GDM1 (cell line): ENCODE results near the gene CFAP20DC.
A peak's percentile ranks its signal among the peaks of the same experiment; 100 is the strongest.
"Not testable (repeated sequence)": the region's sequence is repeated elsewhere in the genome, so short reads cannot be mapped to it uniquely, and the experiment has no call there.

Experiments
- DNase-seq: peaks from one replicate; lab custom pipeline; 2025; lab: John Stamatoyannopoulos, UW

Gene CFAP20DC

DNA sequence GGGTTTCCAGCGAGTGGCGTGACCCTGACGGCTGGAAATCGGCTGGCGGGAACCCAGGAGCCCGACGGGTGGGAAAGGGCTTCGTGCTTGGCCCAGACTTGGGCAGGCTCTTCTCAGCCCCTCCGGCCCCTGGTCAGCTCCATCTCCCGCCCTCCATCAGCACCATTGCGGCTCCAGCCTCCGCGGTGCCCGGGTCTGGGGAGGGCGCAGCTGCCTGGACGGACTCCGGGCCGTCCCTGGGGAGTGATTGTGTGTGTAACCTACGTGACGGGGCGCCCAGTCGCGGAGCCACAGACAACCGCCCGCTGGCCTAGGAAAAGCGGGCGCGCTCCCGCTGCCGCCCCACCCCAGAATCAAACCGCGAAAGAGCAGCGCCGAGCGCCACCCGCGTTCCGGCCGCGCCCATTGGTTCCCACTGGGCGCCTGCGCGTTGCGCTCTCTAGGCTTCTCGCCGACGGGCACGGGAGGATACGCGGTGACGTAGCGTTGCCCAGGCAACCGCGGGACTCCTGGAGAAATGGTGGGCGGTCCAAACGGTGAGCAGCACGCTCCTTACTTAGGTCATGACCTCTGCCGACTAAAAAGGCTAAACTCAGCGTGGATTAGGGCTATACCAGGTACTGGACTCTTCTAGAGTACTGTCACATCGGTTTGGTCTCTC is at the start of gene CFAP20DC:
Gene CFAP20DC, minus strand, starts transcription at position 355 of the 661 bp plus-strand sequence. CDS start 394 bp downstream, outside the sequence.
- peak; percentile 67 for DNase-seq

DNA sequence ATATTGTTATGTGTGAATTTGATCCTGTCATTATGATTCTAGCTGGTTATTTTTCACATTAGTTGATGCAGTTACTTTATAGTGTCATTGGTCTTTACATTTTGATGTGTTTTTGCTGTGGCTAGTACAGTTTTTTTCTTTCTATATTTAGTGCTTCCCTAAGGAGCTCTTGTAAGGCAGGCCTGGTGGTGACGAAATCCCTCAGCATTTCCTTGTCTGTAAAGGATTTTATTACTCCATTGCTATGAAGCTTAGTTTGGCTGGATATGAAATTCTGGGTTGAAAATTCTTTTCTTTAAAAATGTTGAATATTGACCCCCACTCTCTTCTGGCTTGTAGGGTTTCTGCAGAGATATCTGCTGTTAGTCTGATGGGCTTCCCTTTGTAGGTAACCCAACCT is 48.7 kb upstream of the CFAP20DC start:
- not testable (repeated sequence) for DNase-seq

DNA sequence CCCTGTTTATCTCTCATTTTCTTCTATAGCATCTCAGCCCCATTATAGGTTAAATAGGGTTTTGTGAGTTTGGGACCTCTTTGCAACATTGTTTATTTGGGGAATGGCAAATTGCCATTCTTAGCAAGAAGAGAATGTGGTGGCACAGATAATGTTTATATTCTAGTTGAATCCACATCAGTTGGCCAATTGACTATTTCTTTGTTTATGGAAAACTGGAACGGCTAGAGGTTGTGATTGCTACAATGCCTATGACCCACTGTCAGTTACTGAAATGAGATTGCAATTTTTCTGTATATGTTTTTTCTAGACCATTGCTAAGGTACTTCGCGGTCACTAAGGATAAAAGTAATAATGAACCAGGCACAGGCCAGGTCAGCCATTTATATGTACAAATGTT is 44.6 kb upstream of the CFAP20DC start:
- DNase-seq = no peak

DNA sequence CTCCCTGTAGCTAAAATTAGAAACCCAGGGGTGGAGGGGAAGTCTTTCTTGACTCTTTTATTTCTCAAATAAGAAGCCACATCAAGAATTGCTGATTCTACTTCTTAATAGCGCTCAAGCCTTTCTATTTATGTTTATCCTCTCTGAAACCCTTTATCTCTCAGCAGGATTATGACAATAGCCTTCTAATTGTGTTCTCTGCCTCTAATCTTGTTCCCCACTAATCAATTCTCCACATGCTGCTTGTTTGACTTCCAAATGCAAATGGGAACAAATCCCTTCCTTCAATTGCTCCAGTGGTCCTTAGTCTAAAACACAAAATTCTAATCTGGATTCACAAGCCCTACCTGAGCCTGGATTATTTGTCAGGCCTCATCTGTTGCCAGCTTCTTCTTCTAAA is 43.7 kb upstream of the CFAP20DC start:
- no peak for DNase-seq

DNA sequence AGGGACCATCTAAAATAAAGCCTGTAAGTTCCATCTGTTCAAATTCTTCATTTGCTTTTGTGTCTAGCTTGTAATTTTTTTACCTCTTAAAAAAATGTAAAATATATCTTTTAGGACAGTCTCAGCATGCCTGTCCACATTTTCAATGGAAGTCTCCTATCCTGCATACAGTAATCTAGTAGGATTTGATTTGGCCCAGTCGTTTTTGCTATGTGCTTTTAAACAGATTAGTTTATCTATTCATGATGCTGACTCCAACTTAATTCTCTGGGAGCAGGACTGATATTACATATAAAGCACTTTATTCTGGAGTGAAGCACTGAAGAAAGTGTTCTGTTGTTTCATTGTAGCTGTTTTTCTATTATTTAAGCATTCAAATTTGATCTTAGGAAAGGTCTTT is 38.9 kb upstream of the CFAP20DC start:
- DNase-seq = no peak

DNA sequence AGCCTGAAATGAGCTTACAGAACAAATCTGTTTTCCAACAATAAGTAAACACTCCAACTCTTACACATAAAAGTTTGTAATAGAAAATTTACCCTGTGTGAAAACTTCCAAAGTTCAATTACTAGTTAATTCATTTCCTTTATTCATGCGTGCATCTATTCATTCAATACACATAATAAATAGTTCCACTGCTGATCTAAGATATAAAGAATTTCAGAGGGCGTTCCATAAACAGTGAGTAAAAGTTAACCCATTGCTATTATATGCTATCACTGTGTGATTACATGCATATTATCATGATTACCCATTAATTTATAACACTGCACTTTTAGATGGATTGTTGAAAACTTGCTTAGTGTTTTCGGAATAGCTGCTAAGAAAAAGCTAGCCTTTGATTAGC is 36.2 kb upstream of the CFAP20DC start:
- no peak for DNase-seq

DNA sequence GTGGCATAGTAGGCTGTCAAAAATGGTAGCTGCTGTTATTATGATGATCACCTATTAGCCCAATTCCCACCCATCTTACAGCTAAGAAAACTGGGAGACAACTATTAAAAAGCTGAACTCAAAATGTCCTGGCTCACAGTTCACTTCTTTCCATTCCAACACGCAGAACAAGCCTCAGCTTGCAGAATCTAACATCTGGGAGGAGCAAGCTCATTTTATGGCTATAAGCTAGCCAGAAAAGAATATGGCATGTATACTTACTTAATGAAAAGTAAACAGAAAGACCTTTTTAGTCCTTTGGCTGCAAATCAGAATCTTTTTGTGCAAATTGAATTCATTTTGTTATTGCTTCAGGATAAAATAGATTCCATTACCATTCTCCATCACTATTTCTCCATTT is 34.8 kb upstream of the CFAP20DC start:
- no peak for DNase-seq

DNA sequence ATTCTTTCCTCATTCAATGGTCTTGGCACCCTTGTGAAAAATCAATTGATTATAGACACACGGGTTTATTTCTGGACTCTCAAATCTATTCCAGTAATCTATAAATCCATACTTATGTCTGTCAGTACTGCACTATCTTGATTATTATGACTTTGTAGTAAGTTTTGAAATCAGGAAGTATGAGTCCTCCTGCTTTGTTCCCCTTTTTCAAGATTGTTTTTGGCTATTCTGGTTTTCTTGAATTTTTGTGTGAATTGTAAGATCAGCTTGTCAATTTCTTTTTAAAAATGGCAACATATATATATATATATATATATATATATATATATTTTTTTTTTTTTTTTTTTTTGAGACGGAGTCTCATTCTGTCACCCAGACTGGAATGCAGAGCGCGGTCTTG is 32.3 kb upstream of the CFAP20DC start:
- no peak for DNase-seq

DNA sequence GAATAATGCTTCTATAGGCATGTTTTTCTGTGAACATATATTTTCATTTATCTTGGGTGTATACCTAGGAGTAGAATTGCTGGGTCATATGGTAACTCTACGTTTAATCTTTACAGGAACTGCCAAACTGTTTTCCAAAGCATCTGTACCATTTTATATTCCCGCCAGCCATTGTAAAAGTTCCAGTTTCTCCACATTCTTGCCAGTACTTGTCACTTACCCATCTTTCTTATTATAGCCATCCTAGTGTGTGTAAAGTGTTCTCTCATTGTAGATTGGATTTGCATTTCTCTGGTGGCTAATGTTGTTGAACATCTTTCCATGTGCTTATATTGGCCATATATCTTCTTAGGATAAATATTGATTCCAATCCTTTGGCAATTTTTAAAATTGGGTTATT is 31.2 kb upstream of the CFAP20DC start:
- no peak for DNase-seq

DNA sequence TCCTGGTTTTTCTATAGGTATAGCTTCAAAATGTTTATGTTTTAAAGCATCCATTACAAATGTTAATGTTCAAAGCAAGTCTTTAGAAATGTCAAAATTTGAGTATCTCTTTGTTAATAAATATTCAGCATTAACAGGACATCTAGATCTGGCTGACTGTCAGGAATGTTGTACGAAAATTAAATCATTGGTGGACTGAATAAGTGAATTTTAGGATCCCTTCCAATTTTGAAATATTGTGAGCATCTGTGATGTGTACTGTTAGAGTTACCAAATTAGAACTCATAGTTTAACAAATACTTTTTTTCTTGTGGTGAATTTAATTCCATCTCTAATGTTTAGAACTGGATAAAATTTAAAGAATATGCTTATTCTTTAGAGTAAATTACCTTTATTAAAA is 30.1 kb upstream of the CFAP20DC start:
- no peak for DNase-seq

DNA sequence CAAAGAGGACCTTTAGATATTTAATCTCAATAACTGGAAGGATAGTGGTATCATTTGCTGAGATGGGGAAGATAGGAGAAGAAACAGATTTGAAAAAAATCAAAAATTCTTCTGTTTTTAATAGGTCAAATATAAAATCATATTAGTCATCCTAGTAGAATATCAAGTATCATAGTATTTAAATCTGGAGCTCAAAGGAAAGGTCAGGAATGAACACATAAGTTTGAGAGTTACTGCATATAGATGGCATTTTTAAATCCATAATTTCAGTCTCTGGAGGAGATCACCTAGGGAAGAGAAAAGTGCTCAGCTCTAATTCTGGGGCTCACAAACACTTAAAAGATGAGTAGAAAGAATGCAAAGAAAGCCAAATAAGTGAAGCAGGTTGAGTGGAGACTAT is 24.9 kb upstream of the CFAP20DC start:
- no peak for DNase-seq

DNA sequence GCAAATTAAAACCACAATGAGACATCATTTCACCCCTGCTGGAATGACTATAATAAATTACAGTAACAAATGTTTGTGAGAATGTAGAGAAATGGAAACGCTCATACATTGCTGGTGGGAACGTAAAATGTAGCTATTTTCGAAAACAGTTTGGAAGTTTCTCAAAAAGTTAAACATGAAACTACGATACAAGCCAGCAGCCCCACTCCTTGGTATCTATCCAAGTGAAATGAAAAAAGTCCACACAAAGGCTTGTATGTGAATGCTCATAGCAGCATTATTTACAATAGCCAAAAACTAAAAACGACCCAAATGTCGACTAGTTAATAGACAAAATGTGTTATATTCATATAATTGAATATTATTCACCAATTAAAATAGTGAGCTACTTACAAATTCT is 22.9 kb upstream of the CFAP20DC start:
- no peak for DNase-seq

DNA sequence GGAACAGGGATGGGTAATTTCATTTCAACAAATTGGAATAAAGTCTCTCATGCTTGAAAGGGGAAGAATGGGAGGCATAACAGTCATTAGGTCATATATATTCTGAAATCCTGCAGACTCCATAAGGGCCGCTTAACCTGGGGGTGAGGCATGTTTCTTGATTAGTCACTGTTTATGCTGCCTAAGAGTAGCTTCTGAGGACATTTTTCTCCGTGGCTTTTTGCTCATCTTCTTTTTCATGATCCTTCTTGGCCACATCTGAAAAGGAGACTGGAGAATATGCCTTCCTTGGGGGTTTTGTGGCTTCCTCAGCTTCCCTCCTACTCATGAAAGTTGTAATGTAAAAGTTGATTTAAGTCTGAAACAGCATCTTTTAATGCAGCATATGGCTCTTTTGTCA is 20.0 kb upstream of the CFAP20DC start:
- no peak for DNase-seq

DNA sequence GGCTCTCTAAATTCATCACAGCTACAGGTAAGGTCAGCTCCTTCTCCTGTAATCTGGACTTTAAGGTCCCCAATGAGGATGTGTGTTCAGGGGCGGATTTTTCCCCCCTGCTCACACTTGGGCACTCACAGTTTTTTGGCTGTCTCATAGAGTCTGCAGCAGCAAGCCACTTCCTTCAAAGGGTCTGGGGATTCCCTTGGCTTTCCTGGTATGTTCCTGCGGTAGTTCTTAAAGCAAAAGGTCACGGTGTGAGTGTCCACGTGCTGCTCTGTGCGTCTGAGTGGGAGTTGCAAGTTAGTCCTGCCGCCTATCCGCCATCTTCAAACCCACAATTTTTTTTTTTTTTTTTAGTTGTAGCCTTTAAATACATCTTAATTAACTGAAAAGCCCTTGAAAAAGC is 15.4 kb upstream of the CFAP20DC start:
- DNase-seq = no peak

DNA sequence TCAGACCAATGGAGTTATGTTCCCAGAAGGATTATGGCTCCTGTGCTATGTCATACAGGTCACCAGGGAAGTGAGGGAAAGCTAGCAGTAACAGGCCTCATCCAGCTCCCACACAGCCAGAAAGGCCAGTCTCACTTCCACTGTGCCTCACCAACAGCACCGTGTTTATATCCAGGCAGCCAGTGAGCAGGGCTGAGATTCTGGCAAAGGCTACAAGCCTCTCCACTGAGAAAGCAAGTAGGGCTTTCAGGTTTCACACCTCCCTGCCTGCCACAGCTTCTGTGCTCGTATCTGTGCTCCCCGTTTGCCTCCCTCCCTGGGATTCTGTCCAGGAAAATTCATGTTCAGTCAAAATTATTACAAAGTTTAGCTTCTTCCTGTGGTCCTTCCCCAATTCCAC is 14.9 kb upstream of the CFAP20DC start:
- DNase-seq = no peak

DNA sequence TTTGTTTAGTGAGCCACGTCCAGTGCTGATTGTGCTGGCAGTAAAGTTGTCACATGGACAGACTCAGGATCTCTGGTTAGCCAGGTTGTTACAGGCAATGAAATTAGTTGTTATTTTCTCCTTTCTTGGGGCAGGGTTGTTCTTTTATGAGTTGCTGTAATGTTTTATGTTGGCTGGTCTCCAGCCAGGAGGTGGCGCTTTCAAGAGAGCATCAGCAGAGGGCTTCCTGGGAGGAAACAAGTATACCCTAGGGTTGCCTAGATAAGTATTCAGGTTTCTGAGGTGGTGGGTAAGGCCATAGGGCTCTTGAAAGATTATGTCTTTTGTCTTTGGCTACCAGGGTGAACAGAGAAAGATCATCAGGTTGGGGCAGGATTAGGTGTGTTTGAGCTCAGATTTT is 14.5 kb upstream of the CFAP20DC start:
- no peak for DNase-seq

DNA sequence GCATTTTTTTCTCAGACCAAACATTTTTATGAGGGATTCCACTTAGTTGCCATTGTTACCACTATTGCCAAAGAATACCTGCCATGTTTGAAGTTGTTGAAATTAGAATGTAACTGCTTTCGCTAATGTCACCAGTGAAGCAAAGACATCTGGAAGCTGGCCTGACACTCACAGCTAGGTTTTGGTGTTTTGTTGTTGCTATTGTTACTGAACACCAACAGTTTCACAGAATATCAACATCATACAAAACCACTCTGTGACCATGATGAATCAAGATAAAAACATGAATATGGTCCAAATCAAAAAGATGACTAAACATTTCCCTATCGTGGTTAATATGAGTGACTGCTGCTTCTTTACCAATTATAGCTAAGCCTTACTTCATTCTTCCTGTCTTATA is 6.9 kb upstream of the CFAP20DC start:
- no peak for DNase-seq

DNA sequence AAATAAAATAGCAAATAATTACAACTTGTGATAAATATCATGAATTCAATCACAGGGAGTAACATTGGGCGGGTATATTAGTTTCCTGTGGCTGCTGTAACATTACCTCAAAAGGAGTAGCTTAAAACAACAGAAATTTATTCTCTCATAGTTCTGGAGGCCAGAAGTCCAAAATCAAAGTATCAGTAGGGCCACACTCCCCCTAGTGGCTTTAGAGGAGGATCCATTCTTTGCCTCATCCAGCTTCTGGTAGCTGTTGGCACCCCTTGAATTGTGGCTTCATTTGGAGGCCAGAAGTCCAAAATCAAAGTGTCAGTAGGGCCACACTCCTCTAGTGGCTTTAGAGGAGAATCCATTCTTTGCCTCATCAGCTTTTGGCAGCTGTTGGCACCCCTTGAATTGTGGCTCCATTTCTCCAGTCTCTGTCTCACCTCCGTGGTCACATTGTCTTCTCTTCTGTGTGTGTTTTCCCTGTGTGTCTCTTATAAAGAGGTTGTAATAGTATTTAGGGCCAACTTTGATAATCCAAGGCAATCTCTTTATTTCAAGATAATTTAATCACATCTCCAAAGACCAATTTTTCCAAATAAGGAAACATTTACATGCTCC is 3.1 kb upstream of the CFAP20DC start:
- peak; percentile 9 for DNase-seq

DNA sequence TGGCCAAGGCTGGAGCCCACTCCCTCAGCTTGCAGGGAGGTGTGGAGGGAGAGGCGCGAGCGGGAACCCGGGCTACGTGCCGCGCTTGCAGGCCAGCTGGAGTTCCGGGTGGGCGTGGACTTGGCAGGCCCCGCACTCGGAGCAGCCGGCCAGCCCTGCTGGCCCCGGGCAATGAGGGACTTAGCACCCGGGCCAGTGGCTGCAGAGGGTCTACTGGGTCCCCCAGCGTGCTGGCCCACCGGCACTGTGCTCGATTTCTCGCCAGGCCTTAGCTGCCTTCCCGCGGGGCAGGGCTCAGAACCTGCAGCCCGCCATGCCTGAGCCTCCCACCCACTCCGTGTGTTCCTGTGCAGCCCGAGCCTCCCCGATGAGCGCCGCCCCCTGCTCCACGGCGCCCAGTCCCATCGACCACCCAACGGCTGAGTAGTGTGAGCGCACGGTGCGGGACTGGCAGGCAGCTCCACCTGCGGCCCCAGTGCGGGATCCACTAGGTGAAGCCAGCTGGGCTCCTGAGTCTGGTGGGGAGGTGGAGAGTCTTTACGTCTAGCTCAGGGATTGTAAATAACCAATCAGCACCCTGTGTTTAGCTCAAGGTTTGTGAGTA is 1.1 kb upstream of the CFAP20DC start:
- DNase-seq = not testable (repeated sequence)

DNA sequence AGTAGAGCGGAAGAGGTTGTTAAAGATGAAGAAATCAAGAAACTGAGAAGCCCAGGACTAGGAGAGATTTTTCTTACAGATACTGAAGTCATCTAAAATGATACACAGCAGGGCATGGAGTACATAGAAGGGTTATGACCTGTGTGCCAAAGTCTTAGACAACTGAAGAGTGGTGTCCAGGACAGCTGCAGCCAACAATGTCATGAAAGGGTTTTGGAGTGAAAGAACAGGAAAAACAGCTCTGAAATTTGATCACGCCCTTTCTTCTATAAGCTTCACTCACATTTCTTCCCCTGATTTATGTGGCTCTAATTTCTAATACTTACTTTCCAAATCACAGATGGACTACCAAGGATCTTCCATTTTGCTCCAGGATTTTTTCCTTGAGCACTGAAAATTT is 3.0 kb downstream of the CFAP20DC start:
- DNase-seq = no peak

DNA sequence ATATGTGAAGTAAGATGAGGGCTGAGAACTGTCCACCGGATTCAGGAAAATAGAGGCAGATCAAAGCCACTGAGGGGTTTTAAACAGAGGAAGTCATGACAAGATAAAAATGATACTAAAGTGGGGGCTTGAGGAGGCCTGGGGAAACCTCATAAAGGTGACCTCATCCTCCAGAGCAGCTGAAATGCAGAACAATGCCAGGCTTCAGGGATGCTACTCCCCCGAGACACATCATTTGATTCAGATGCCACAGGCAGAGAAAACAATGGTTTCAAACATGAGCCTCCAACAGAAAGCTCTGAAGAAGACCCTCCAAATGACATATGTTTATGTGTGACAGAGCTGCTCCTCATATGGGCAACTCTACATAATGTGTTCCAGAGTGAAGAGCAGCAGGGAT is 6.4 kb downstream of the CFAP20DC start:
- DNase-seq = no peak

DNA sequence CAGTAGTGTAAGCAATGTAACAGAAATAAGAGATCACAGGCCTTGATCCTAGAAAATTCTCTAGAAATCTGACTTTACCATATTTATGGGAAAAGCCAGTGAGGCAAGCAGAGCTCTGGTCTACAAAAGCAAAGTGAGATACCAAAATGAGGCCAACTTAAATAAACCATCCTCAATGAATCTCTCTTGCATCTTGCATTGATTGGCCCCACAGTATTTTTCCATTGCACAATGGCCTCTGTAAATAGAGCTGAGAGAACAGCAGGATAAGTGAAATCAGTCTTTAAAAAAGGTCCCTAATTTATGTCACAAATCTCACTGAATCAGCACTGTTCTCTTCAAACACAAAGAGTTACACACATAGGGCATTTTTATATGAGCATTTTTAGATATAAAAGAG is 8.9 kb downstream of the CFAP20DC start:
- no peak for DNase-seq

DNA sequence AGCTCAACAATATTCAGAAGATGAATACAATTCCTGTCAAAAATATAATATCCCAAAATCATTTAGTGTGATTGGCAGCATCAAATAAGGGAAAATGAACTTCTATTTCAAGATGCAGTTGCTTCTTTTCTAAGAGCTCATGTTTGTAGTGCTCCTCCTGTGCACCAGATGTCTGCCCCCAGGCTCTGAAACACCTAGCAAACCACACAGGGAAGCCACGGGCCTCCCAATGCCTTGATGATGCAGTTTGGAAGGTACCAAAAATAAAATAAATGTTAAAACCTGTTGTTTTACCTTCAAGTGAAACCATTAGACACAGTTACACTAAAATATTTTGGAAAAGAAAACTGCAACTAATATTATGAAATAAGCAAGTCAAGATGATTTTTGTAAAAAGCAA is 22.2 kb downstream of the CFAP20DC start:
- DNase-seq = no peak

DNA sequence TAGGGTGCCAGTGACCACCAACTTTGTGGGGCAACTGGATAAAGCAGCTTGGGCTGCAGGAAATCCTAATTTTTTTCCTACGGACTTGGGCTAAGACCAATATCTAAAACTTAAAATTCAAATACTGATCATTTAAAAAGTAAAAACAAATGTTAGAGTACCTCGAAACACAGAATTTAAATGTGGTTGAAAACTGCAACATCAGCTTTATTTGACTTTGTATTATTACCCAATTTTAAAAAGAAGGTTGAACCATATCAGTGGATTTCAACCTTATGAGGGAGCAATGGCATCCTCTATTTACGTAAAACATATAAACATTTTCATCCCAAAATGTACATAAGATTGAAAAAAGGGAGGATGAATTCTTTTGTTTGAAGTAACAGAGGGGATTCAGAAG is 26.2 kb downstream of the CFAP20DC start:
- no peak for DNase-seq
